Astrocyte (in vitro differentiated cells and primary cell): Measurements from ENCODE around the gene LYSET. TPM values are rescaled to one million over a fixed set of nuclear protein-coding genes. Genes with fewer than 3 reads are reported as not detected.

ENCODE experiments used
- DNase-seq: peaks from one replicate; pipeline ENCODE4 v3.0.0-alpha.2; 2010; ENCODE audit warnings: low read depth
- FAIRE-seq: peaks from 2 replicates; lab custom pipeline; 2011; peaks lifted over from hg19 to GRCh38; lab: Jason Lieb, UNC
- H2AFZ ChIP-seq: 2 replicates; pipeline ENCODE4 v1.6.0; 2012; ENCODE audit warnings: low read depth, low read length, inconsistent platforms
- H3K27ac ChIP-seq: 2 replicates; pipeline ENCODE4 v1.5.1; 2011; ENCODE audit warnings: low read depth, low read length, inconsistent platforms
- H3K27me3 ChIP-seq: 2 replicates; pipeline ENCODE4 v1.6.0; 2011; ENCODE audit warnings: low read length, inconsistent platforms; ENCODE audit not compliant: insufficient read depth
- H3K36me3 ChIP-seq: 2 replicates; pipeline ENCODE4 v1.5.1; 2011; ENCODE audit warnings: low read length, inconsistent platforms; ENCODE audit not compliant: insufficient read depth
- H3K4me1 ChIP-seq: 2 replicates; pipeline ENCODE4 v1.5.1; 2011; ENCODE audit warnings: low read length, inconsistent platforms; ENCODE audit not compliant: insufficient read depth
- H3K4me2 ChIP-seq: 2 replicates; pipeline ENCODE4 v1.6.0; 2012; ENCODE audit warnings: low read length, inconsistent platforms
- H3K4me3 ChIP-seq: 2 replicates; pipeline ENCODE4 v1.5.1; 2011; ENCODE audit warnings: low read depth, mild to moderate bottlenecking, low read length, inconsistent platforms; ENCODE audit not compliant: insufficient read depth
- H3K79me2 ChIP-seq: 2 replicates; pipeline ENCODE4 v1.6.0; 2012; ENCODE audit warnings: mild to moderate bottlenecking, low read length, inconsistent platforms; ENCODE audit not compliant: insufficient read depth
- H3K9ac ChIP-seq: 2 replicates; pipeline ENCODE4 v1.6.0; 2012; ENCODE audit warnings: mild to moderate bottlenecking, low read length, inconsistent platforms
- H3K9me3 ChIP-seq: 2 replicates; pipeline ENCODE4 v1.5.1; 2012; ENCODE audit warnings: low read depth, mild to moderate bottlenecking, low read length, inconsistent platforms; ENCODE audit not compliant: insufficient read depth
- H4K20me1 ChIP-seq: 2 replicates; pipeline ENCODE4 v1.6.0; 2012; ENCODE audit warnings: low read length, inconsistent platforms; ENCODE audit not compliant: insufficient read depth
- H3K27ac Mint-ChIP-seq: one replicate; pipeline ENCODE4 v1.8.0; 2021; ENCODE audit warnings: mild to moderate bottlenecking, mixed read lengths; ENCODE audit not compliant: unreplicated experiment
- H3K27me3 Mint-ChIP-seq: one replicate; pipeline ENCODE4 v1.8.0; 2021; ENCODE audit warnings: low read depth, mixed read lengths; ENCODE audit not compliant: unreplicated experiment
- H3K36me3 Mint-ChIP-seq: one replicate; pipeline ENCODE4 v1.8.0; 2021; ENCODE audit warnings: low read depth, mixed read lengths; ENCODE audit not compliant: unreplicated experiment
- H3K4me1 Mint-ChIP-seq: one replicate; pipeline ENCODE4 v1.8.0; 2021; ENCODE audit warnings: low read depth, mixed read lengths; ENCODE audit not compliant: unreplicated experiment
- H3K4me3 Mint-ChIP-seq: one replicate; pipeline ENCODE4 v1.8.0; 2021; ENCODE audit warnings: mild to moderate bottlenecking, moderate library complexity, mixed read lengths; ENCODE audit not compliant: unreplicated experiment
- H3K9me3 Mint-ChIP-seq: one replicate; pipeline ENCODE4 v1.8.0; 2021; ENCODE audit warnings: mild to moderate bottlenecking, mixed read lengths; ENCODE audit not compliant: unreplicated experiment
- CTCF ChIP-seq: IDR thresholded peaks from 2 replicates; pipeline ENCODE4 v1.5.1; 2011; ENCODE audit warnings: low read depth, mild to moderate bottlenecking, inconsistent platforms, low read length, moderate library complexity; ENCODE audit not compliant: insufficient read depth
- EZH2 ChIP-seq: IDR thresholded peaks from 2 replicates; pipeline ENCODE4 v1.6.1; 2012; ENCODE audit warnings: mild to moderate bottlenecking, low read length, inconsistent platforms; ENCODE audit not compliant: insufficient read depth
- total RNA-seq: library from RNA; stranded (reverse); gene quantifications from 2 replicates; pipeline ENCODE4 v1.2.1, GENCODE V29; 2021

LYSET gene
- total RNA-seq, 1 donor from 2014 or later: 9.8 TPM

DNA sequence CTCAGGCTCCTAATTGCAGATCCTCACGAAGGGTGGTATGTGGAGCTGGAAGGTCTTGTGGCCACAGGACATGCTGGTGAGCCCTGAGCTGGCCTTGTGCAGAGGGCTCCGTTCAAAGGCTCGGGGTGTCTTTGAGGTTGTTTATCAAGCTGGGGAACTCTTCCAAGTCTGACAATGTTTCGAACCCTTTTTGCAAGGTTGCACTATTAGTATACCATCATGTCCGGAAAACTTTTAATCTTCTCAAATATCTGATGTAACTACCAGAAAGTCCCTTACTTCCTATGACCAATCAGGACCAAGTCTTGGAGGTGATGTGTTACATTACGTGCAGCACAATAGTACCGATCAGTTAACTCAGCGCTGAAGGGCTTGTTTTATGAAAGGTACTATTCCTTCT lies 43.4 kb downstream of the LYSET start:
- Histone ChIP-seq H3K4me3 (no peak overlapping the region), H3K36me3 (peaks cover 6% of the 10 kb centered on the region), H4K20me1 (no peaks in the 10 kb centered on the region), H3K9ac (no peak overlapping the region), H3K4me1 (peaks cover 3% of the 10 kb centered on the region), H3K27me3 (no peaks in the 10 kb centered on the region), H3K4me2 (no peak overlapping the region), H2AFZ (no peak overlapping the region), H3K79me2 (no peaks in the 10 kb centered on the region), H3K27ac (no peak overlapping the region), H3K9me3 (no peaks in the 10 kb centered on the region)
- peaks cover 3% of the 10 kb centered on the region for H3K4me1 Mint-ChIP-seq
- no peak for TF ChIP-seq EZH2
- TF ChIP-seq CTCF: no peak
- peaks cover 5% of the 10 kb centered on the region for H3K9me3 Mint-ChIP-seq
- H3K27me3 Mint-ChIP-seq: no peaks in the 10 kb centered on the region
- no peak overlapping the region for H3K27ac Mint-ChIP-seq
- FAIRE-seq (no peak), DNase-seq (no peak)
- no peak overlapping the region for H3K4me3 Mint-ChIP-seq
- peaks cover 9% of the 10 kb centered on the region for H3K36me3 Mint-ChIP-seq

DNA sequence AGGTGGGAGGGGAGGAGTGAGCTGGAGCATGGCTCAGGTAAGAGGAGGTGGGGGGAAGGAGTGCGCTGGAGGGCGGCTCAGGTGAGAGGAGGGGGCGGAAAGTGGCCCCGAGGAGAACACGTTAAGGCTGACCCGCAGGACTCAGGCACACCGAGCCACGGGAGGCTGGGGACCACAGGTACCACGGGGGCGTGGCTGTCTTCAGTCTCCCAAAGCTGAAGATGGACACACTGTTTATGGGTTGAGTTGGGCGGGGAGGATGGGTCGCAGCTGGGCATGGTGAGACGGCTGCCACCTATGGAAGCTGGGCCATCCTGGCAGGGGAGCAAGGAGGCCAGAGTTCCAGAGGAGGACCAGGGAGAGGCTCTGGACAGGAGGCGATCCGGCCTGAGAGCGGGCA lies 45.4 kb downstream of the LYSET start:
- Histone ChIP-seq H3K4me3 (no peak overlapping the region), H4K20me1 (no peaks in the 10 kb centered on the region), H3K27ac (no peak overlapping the region), H3K9ac (peak overlapping the region; percentile 81), H3K79me2 (no peaks in the 10 kb centered on the region), H3K36me3 (peaks cover 4% of the 10 kb centered on the region), H3K4me1 (peaks cover 15% of the 10 kb centered on the region), H3K9me3 (no peaks in the 10 kb centered on the region), H3K4me2 (peak overlapping the region; percentile 97), H3K27me3 (no peaks in the 10 kb centered on the region), H2AFZ (peak overlapping the region; percentile 88)
- Mint-ChIP-seq H3K27ac (no peak overlapping the region), H3K4me1 (peaks cover 9% of the 10 kb centered on the region), H3K4me3 (no peak overlapping the region), H3K9me3 (peaks cover 5% of the 10 kb centered on the region), H3K36me3 (peaks cover 13% of the 10 kb centered on the region), H3K27me3 (no peaks in the 10 kb centered on the region)
- no peak for DNase-seq
- FAIRE-seq: no peak
- TF ChIP-seq EZH2 (no peak), CTCF (no peak)

- no peaks in the 10 kb centered on the region for H3K27me3 Mint-ChIP-seq
- Histone ChIP-seq H3K79me2 (no peaks in the 10 kb centered on the region), H3K9me3 (no peaks in the 10 kb centered on the region), H3K27me3 (no peaks in the 10 kb centered on the region), H3K9ac (peak overlapping the region; percentile 81), H3K36me3 (peaks cover 4% of the 10 kb centered on the region), H3K4me1 (peaks cover 15% of the 10 kb centered on the region), H2AFZ (peak overlapping the region; percentile 88), H4K20me1 (no peaks in the 10 kb centered on the region), H3K4me2 (peak overlapping the region; percentile 97), H3K4me3 (peak overlapping the region; percentile 67), H3K27ac (peak overlapping the region; percentile 61)
- peaks cover 5% of the 10 kb centered on the region for H3K9me3 Mint-ChIP-seq
- TF ChIP-seq CTCF (no peak), EZH2 (no peak)
- H3K36me3 Mint-ChIP-seq: peaks cover 13% of the 10 kb centered on the region
- FAIRE-seq (no peak), DNase-seq (peak; percentile 55)
- H3K4me3 Mint-ChIP-seq: no peak overlapping the region
- no peak overlapping the region for H3K27ac Mint-ChIP-seq
- peaks cover 9% of the 10 kb centered on the region for H3K4me1 Mint-ChIP-seq
Observed at GRCh38 chr14:93231129-93231979, 46.2 kb downstream of the LYSET start.
